ENCODE measurements around the gene ELK4. TPM values are rescaled to one million over a fixed set of nuclear protein-coding genes. Genes with fewer than 3 reads are reported as not detected.

Gene ELK4
- polyA plus RNA-seq, 1 of the 3 experiments (the other 2 are of a cell fraction), result 2.6 TPM

GRCh38 chr1:205662791-205663190, 31.0 kb upstream of the ELK4 start:
- POLR2A ChIA-PET, result no interaction called here
- Histone ChIP-seq H3K27ac (ENCODE audit: low read depth in 2 of 2, low read length in 1 of 2) (no peak overlapping the region), H3K79me2 (ENCODE audit: insufficient read depth) (no peaks in the 10 kb centered on the region), H3K4me2 (no peak overlapping the region), H3K4me1 (ENCODE audit: control insufficient read depth in 1 of 2, insufficient read depth in 2 of 2, low read depth in 1 of 2, low read length in 1 of 2) (peaks cover 0 to 19% of the 10 kb centered on the region in 2 experiments; a peak in 1 of 4 replicates), H3F3A (replicated peaks; ENCODE audit: insufficient read depth) (no peaks in the 10 kb centered on the region), H3K9me2 (no peaks in the 10 kb centered on the region), H2AFZ (ENCODE audit: low read depth) (no peak overlapping the region), H4K20me1 (ENCODE audit: insufficient read depth) (no peaks in the 10 kb centered on the region; the same call in 1 of the 2 replicates), H3K9me3 (no peaks in the 10 kb centered on the region), H3K27me3 (ENCODE audit: insufficient read depth) (no peaks in the 10 kb centered on the region), H3K36me3 (replicated peaks in 1 of 2; ENCODE audit: control insufficient read depth in 1 of 2, insufficient read depth in 2 of 2, low read length in 1 of 2) (no peaks in the 10 kb centered on the region), H3K9ac (no peak overlapping the region), H3K4me3 (ENCODE audit: low read depth in 2 of 2, low read length in 1 of 2) (no peak overlapping the region)
- CTCF ChIA-PET, result interaction anchor here (1.0 to 16.5 kb wide), 7 partner anchors 10 to 314 kb away, joined by 3 to 443 read pairs (median 101); partner anchors contain the start of gene SLC45A3
- WGBS (ENCODE audit: low lambda C conversion rate), result 96% methylated on average over 11 of the region's 24 CpGs
- TF ChIP-seq REST (IDR thresholded peaks at IDR 0.05; ENCODE audit: low read depth, low read length) (no peak), USF1 (IDR thresholded peaks at IDR 0.05; ENCODE audit: borderline replicate concordance, low read depth) (no peak), NRF1 (IDR thresholded peaks at IDR 0.05; ENCODE audit: low read depth, low read length) (no peak), SMC3 (IDR thresholded peaks at IDR 0.05; ENCODE audit: low read depth, low read length) (no peak), TEAD4 (IDR thresholded peaks at IDR 0.05; ENCODE audit: borderline replicate concordance, insufficient read depth) (no peak), POLR2AphosphoS5 (IDR thresholded peaks at IDR 0.05; ENCODE audit: low read depth, low read length) (no peak), ZBTB33 (IDR thresholded peaks at IDR 0.05; ENCODE audit: borderline replicate concordance, low read depth) (no peak), GABPA (IDR thresholded peaks at IDR 0.05; ENCODE audit: low read depth) (no peak), RAD21 (IDR thresholded peaks at IDR 0.05; ENCODE audit: low read length) (no peak), FOXJ3 (CRISPR knock-in tag; IDR thresholded peaks at IDR 0.05) (no peak), NFIC (IDR thresholded peaks at IDR 0.05; ENCODE audit: borderline replicate concordance) (no peak)
- no peak for DNase-seq

Measured in SK-N-SH (cell line).